HepG2 (cell line): Measurements from ENCODE around the gene MMP12. TPM values are rescaled to one million over a fixed set of nuclear protein-coding genes. Genes with fewer than 3 reads are reported as not detected.

ENCODE experiments used
- ATAC-seq: fragments of 200-7000 bp; cut with Tn5 transposase; 3 replicates; pipeline ENCODE4 v1.9.1; 2020; ENCODE audit warnings: mild to moderate bottlenecking, moderate library complexity
- BruUV-seq: library from RNA; stranded (reverse); fragments of 400-500 nt; replicated peaks from 2 replicates; lab custom pipeline; 2021; lab: Mats Ljungman, UMichigan
- CTCF ChIA-PET: fragments of 300-600 bp; formaldehyde crosslinking; extraction: SDS; loops from one replicate; lab custom pipeline; 2021; ENCODE audit warnings: low total read pairs, inconsistent platforms, low intra/inter-chr PET ratio; lab: Yijun Ruan, JAX
- POLR2A ChIA-PET: fragments of 350-600 bp; sonication (Branson Sonifier 250); formaldehyde crosslinking; loops from one replicate; lab custom pipeline; 2020; ENCODE audit warnings: antibody characterized with exemption, inconsistent platforms; lab: Yijun Ruan, JAX
- DNase-seq: peaks from one replicate; pipeline ENCODE4 v3.0.0-alpha.2; 2015; ENCODE audit warnings: low spot score
- FAIRE-seq: peaks from 3 replicates; lab custom pipeline; 2011; peaks lifted over from hg19 to GRCh38; lab: Jason Lieb, UNC
- H2AFZ ChIP-seq: one replicate; pipeline ENCODE4 v1.6.1; 2011; ENCODE audit warnings: low read length, inconsistent platforms
- H3K27ac ChIP-seq: fragments of 300-600 bp; 3 replicates; pipeline ENCODE4 v1.8.0; 2011; ENCODE audit warnings: mixed run types, mild to moderate bottlenecking, mixed read lengths, low read length, inconsistent platforms; ENCODE audit not compliant: insufficient read depth; ENCODE audit errors: extremely low read length
- H3K27me3 ChIP-seq, 2 experiments: fragments of 200-600 bp in 1 of 2; 2 replicates in 1 of 2; 3 replicates in 1 of 2; pipeline versions ENCODE4 v1.6.0 to v1.8.0; 2011; ENCODE audit warnings: low read length in 2 of 2, mild to moderate bottlenecking in 2 of 2, moderate library complexity in 2 of 2, inconsistent platforms in 1 of 2; ENCODE audit not compliant: insufficient read depth in 2 of 2, control insufficient read depth in 1 of 2
- H3K36me3 ChIP-seq, 2 experiments: fragments of 200-600 bp in 1 of 2; replicated peaks in 1 of 2; 2 replicates in 1 of 2; 3 replicates in 1 of 2; pipeline versions ENCODE4 v1.5.1 to v1.8.0; 2011; ENCODE audit warnings: low read length in 2 of 2, inconsistent platforms in 1 of 2; ENCODE audit not compliant: insufficient read depth in 2 of 2, control insufficient read depth in 1 of 2
- H3K4me1 ChIP-seq: 2 replicates; pipeline ENCODE4 v1.5.1; 2012; ENCODE audit warnings: low read length, inconsistent platforms; ENCODE audit not compliant: insufficient read depth
- H3K4me2 ChIP-seq: 2 replicates; pipeline ENCODE4 v1.6.0; 2011; ENCODE audit warnings: low read depth, low read length, inconsistent platforms
- H3K4me3 ChIP-seq, 3 experiments: fragments of 200-600 bp in 1 of 3; sonication (generic), shearing (Covaris generic) in 1 of 3; replicated peaks in 1 of 3; 2 replicates each; pipeline ENCODE4 v1.5.1; 2011 to 2016; ENCODE audit warnings: low read length in 3 of 3, inconsistent platforms in 2 of 3, low read depth in 2 of 3, mild to moderate bottlenecking in 2 of 3, control low read depth in 1 of 3, mixed read lengths in 1 of 3; ENCODE audit not compliant: insufficient read depth in 1 of 3
- H3K79me2 ChIP-seq: one replicate; pipeline ENCODE4 v1.6.1; 2011; ENCODE audit warnings: low read length, inconsistent platforms; ENCODE audit not compliant: insufficient read depth
- H3K9ac ChIP-seq: 2 replicates; pipeline ENCODE4 v1.6.0; 2011; ENCODE audit warnings: mild to moderate bottlenecking, low read depth, low read length, inconsistent platforms; ENCODE audit not compliant: insufficient read depth
- H3K9me3 ChIP-seq: 2 replicates; pipeline ENCODE4 v1.5.1; 2012; ENCODE audit warnings: mild to moderate bottlenecking, low read length
- H4K20me1 ChIP-seq: 2 replicates; pipeline ENCODE4 v1.6.0; 2011; ENCODE audit warnings: inconsistent platforms, mild to moderate bottlenecking, low read length, moderate library complexity; ENCODE audit not compliant: insufficient read depth
- GLI4 ChIP-seq: sonication (generic); formaldehyde crosslinking; IDR thresholded peaks from 2 replicates; pipeline ENCODE4 v1.5.1; 2020; ENCODE audit warnings: missing genetic modification reagents, mild to moderate bottlenecking, moderate library complexity, borderline replicate concordance
- HIC2 ChIP-seq: sonication (generic); formaldehyde crosslinking; IDR thresholded peaks from 2 replicates; pipeline ENCODE4 v1.9.0; 2022; ENCODE audit warnings: low read depth, missing genetic modification reagents
- KLF11 ChIP-seq: IDR thresholded peaks from 2 replicates; pipeline ENCODE4 v1.6.1; 2016; ENCODE audit warnings: missing compliant biosample characterization
- MLX ChIP-seq: IDR thresholded peaks from 2 replicates; pipeline ENCODE4 v1.6.1; 2016
- POLR2AphosphoS2 ChIP-seq: IDR thresholded peaks from 2 replicates; pipeline ENCODE4 v1.6.1; 2011; ENCODE audit warnings: low read depth, low read length, improper control_type of control experiment
- PREB ChIP-seq: sonication (generic); formaldehyde crosslinking; IDR thresholded peaks from 2 replicates; pipeline ENCODE4 v1.4.0; 2020; ENCODE audit warnings: missing genetic modification reagents
- REL ChIP-seq: sonication (generic); formaldehyde crosslinking; conservative IDR thresholded peaks from 2 replicates; pipeline ENCODE4 v1.8.0; 2022; ENCODE audit warnings: mild to moderate bottlenecking, missing genetic modification reagents, moderate library complexity
- SKIL ChIP-seq: sonication (generic); formaldehyde crosslinking; IDR thresholded peaks from 2 replicates; pipeline ENCODE4 v1.8.0; 2022; ENCODE audit warnings: missing genetic modification reagents, mild to moderate bottlenecking, moderate library complexity, borderline replicate concordance
- TCF12 ChIP-seq, 2 experiments: fragments of 450-650 bp in 1 of 2; sonication (generic) in 1 of 2; formaldehyde crosslinking in 1 of 2; IDR thresholded peaks; 2 replicates each; pipeline versions ENCODE4 v1.6.1 to v1.8.0; 2017 to 2022; ENCODE audit warnings: antibody characterized with exemption in 1 of 2, mild to moderate bottlenecking in 1 of 2, missing genetic modification reagents in 1 of 2, moderate library complexity in 1 of 2
- ZC3H4 ChIP-seq: sonication (generic); formaldehyde crosslinking; IDR thresholded peaks from 2 replicates; pipeline ENCODE4 v1.4.0; 2020; ENCODE audit warnings: missing genetic modification reagents, borderline replicate concordance
- ZNF225 ChIP-seq: sonication (generic); formaldehyde crosslinking; IDR thresholded peaks from 2 replicates; pipeline ENCODE4 v1.4.0; 2020; ENCODE audit warnings: mild to moderate bottlenecking, missing genetic modification reagents
- ZNF414 ChIP-seq: sonication (generic); formaldehyde crosslinking; IDR thresholded peaks from 2 replicates; pipeline ENCODE4 v1.5.0; 2020; ENCODE audit warnings: missing genetic modification reagents
- ZNF570 ChIP-seq: sonication (generic); formaldehyde crosslinking; IDR thresholded peaks from 2 replicates; pipeline ENCODE4 v1.4.0; 2020; ENCODE audit warnings: mild to moderate bottlenecking, missing genetic modification reagents, borderline replicate concordance
- ZNF775 ChIP-seq: sonication (generic); formaldehyde crosslinking; IDR thresholded peaks from 2 replicates; pipeline ENCODE4 v1.4.0; 2020; ENCODE audit warnings: missing genetic modification reagents, mild to moderate bottlenecking, moderate library complexity, borderline replicate concordance
- ZNF883 ChIP-seq: sonication (generic); formaldehyde crosslinking; IDR thresholded peaks from 2 replicates; pipeline ENCODE4 v1.5.1; 2020; ENCODE audit warnings: mild to moderate bottlenecking, missing genetic modification reagents; ENCODE audit errors: not compliant biosample characterization
- WGBS: methylation state at CpG from one replicate; pipeline ENCODE4 v1.1.6; 2017; ENCODE audit warnings: low lambda C conversion rate; 5-methylcytosine and 5-hydroxymethylcytosine counted together
- in situ Hi-C: cut with HindIII; loops from 2 replicates; pipeline ENCODE4 v1.10.0; 2017; ENCODE audit warnings: low pct_unique_long_range_greater_than_20kb; ENCODE audit not compliant: extremely low pct_ligation_motif_present
- intact Hi-C: fragments of 100-400 bp; cut with micrococcal nuclease; formaldehyde crosslinking; loops from one replicate; pipeline ENCODE4 v1.10.0; 2022; ENCODE audit not compliant: unreplicated experiment
- polyA plus RNA-seq, 8 experiments: library from polyadenylated mRNA; depleted of rRNA in 3 of 8; stranded (reverse) in 7 of 8; unstranded in 1 of 8; fragments of >200 nt; fragmentation: Illumina TruSeq in 4 of 8; extraction: Trizol in 4 of 8; gene quantifications; 2 replicates each; pipeline versions ENCODE4 v1.2.1 to v1.2.3, GENCODE V29; 2011 to 2016; ENCODE audit warnings: low read depth in 4 of 8, missing spikeins in 1 of 8, mixed read lengths in 1 of 8; ENCODE audit not compliant: insufficient read depth in 1 of 8
- total RNA-seq, 5 experiments: library from RNA; depleted of rRNA; stranded (reverse); fragments of >200 nt; fragmentation: Illumina TruSeq; extraction: Trizol; gene quantifications; 2 replicates each; pipeline ENCODE4 v1.2.3, GENCODE V29; 2016; ENCODE audit warnings: low read depth in 1 of 5

MMP12 gene
- total and polyA plus RNA-seq, 2 of the 13 experiments (the other 11 are each of a cell fraction or from before 2014, with no cell fraction given), result not detected

- no peaks in the 10 kb centered on the region for H3K79me2 ChIP-seq
- in situ Hi-C loops, result no loop called here
- H3K9ac ChIP-seq, result no peak overlapping the region
- H3K4me2 ChIP-seq, result no peak overlapping the region
- WGBS, result 25% methylated on average over 2 of the region's 2 CpGs
- TF ChIP-seq SKIL (CRISPR knock-in tag) (no peak), KLF11 (CRISPR knock-in tag) (no peak), REL (CRISPR knock-in tag) (no peak), ZC3H4 (no peak), TCF12 (IDR thresholded peaks at IDR 0.05) (no peak), TCF12 (CRISPR knock-in tag; IDR thresholded peaks at IDR 0.05) (no peak), HIC2 (no peak), ZNF225 (CRISPR knock-in tag) (no peak), ZNF883 (CRISPR knock-in tag) (no peak), ZNF775 (no peak), ZNF570 (CRISPR knock-in tag) (no peak), GLI4 (CRISPR knock-in tag) (no peak), ZNF414 (CRISPR knock-in tag) (no peak), MLX (CRISPR knock-in tag) (no peak), PREB (CRISPR knock-in tag) (no peak), POLR2AphosphoS2 (no peak)
- H3K9me3 ChIP-seq, result no peaks in the 10 kb centered on the region
- H2AFZ ChIP-seq, result no peak overlapping the region
- H3K27me3 ChIP-seq, result no peaks in the 10 kb centered on the region
- FAIRE-seq, result no peak
- ChIA-PET CTCF (no interaction called here), POLR2A (no interaction called here)
- H3K4me1 ChIP-seq, result peaks cover 5% of the 10 kb centered on the region
- H3K27ac ChIP-seq, result no peak overlapping the region
- intact Hi-C loops, result no loop called here
- no peak for DNase-seq
- no TSS peak for BruUV-seq
- H3K4me3 ChIP-seq, result no peak overlapping the region
- no peaks in the 10 kb centered on the region for H3K36me3 ChIP-seq
- ATAC-seq, result no peak
- no peaks in the 10 kb centered on the region for H4K20me1 ChIP-seq
Measured at GRCh38 chr11:102837156-102837555, 37.6 kb downstream of the MMP12 start.
